K562 (cell line): Measurements from ENCODE around the gene TYR. TPM values are rescaled to one million over a fixed set of nuclear protein-coding genes. Genes with fewer than 3 reads are reported as not detected.

ENCODE experiments used
- ATAC-seq: fragments of 200-7000 bp; cut with Tn5 transposase; 3 replicates; pipeline ENCODE4 v1.9.1; 2020; ENCODE audit warnings: moderate library complexity
- BruUV-seq: library from RNA; stranded (reverse); fragments of 400-500 nt; replicated peaks from 2 replicates; lab custom pipeline; 2021; lab: Mats Ljungman, UMichigan
- CTCF ChIA-PET: fragments of 300-600 bp; formaldehyde crosslinking; extraction: SDS; loops from one replicate; lab custom pipeline; 2021; ENCODE audit warnings: low intra/inter-chr PET ratio; lab: Yijun Ruan, JAX
- POLR2A ChIA-PET: fragments of 300-600, 350-650 bp; sonication (Branson Sonifier 250); formaldehyde crosslinking; extraction: SDS; loops from one replicate; lab custom pipeline; 2021; ENCODE audit warnings: antibody characterized with exemption, inconsistent platforms; lab: Yijun Ruan, JAX
- DNase-seq, 4 experiments: peaks; one replicate each; pipeline versions ENCODE4 v3.0.0 to v3.0.0-alpha.2; 2011 to 2018; ENCODE audit warnings: low spot score in 3 of 4, mixed read lengths in 3 of 4; ENCODE audit errors: extremely low read depth in 1 of 4
- FAIRE-seq: peaks from 2 replicates; lab custom pipeline; 2011; peaks lifted over from hg19 to GRCh38; lab: Jason Lieb, UNC
- H2AFZ ChIP-seq: 2 replicates; pipeline ENCODE4 v1.6.0; 2011; ENCODE audit warnings: low read depth, low read length, control low read depth, inconsistent platforms
- H3K27ac ChIP-seq: fragments of 200-600 bp; 3 replicates; pipeline ENCODE4 v1.8.0; 2011; ENCODE audit warnings: low read depth, mild to moderate bottlenecking, control low read depth, inconsistent platforms, low read length, moderate library complexity, mixed read lengths; ENCODE audit errors: extremely low read depth
- H3K27me3 ChIP-seq, 2 experiments: fragments of 300-600 bp in 1 of 2; 2 replicates in 1 of 2; 3 replicates in 1 of 2; pipeline versions ENCODE4 v1.6.0 to v1.8.0; 2011; ENCODE audit warnings: inconsistent platforms in 2 of 2, low read length in 2 of 2, mild to moderate bottlenecking in 1 of 2, mixed read lengths in 1 of 2, moderate library complexity in 1 of 2; ENCODE audit not compliant: control insufficient read depth in 2 of 2, insufficient read depth in 2 of 2
- H3K36me3 ChIP-seq: fragments of 300-600 bp; 3 replicates; pipeline ENCODE4 v1.8.0; 2011; ENCODE audit warnings: mild to moderate bottlenecking, low read length, inconsistent platforms; ENCODE audit not compliant: control insufficient read depth, insufficient read depth
- H3K4me1 ChIP-seq, 2 experiments: fragments of 200-600 bp in 1 of 2; replicated peaks in 1 of 2; 2 replicates in 1 of 2; 3 replicates in 1 of 2; pipeline versions ENCODE4 v1.5.1 to v1.8.0; 2011; ENCODE audit warnings: inconsistent platforms in 2 of 2, low read length in 2 of 2, mild to moderate bottlenecking in 1 of 2, mixed read lengths in 1 of 2, moderate library complexity in 1 of 2; ENCODE audit not compliant: control insufficient read depth in 2 of 2, insufficient read depth in 2 of 2
- H3K4me2 ChIP-seq: 2 replicates; pipeline ENCODE4 v1.6.1; 2011; ENCODE audit warnings: low read length, control low read depth, inconsistent platforms, mixed read lengths; ENCODE audit not compliant: insufficient read depth
- H3K4me3 ChIP-seq: fragments of 200-600 bp; sonication (generic), shearing (Covaris generic); 2 replicates; pipeline ENCODE4 v1.5.1; 2016; ENCODE audit warnings: control low read depth, inconsistent platforms
- H3K79me2 ChIP-seq: fragments of 200-600 bp; 3 replicates; pipeline ENCODE4 v1.8.0; 2011; ENCODE audit warnings: low read length, inconsistent platforms; ENCODE audit not compliant: control insufficient read depth, insufficient read depth
- H3K9ac ChIP-seq, 2 experiments: 2 replicates each; pipeline versions ENCODE4 v1.6.0 to v1.6.1; 2011; ENCODE audit warnings: low read depth in 2 of 2, low read length in 2 of 2, control low read depth in 1 of 2, inconsistent platforms in 1 of 2, mild to moderate bottlenecking in 1 of 2, mixed read lengths in 1 of 2; ENCODE audit not compliant: insufficient read depth in 1 of 2
- H3K9me1 ChIP-seq: one replicate; pipeline ENCODE4 v1.6.0; 2011; ENCODE audit warnings: inconsistent platforms, mild to moderate bottlenecking, low read length, moderate library complexity; ENCODE audit not compliant: control insufficient read depth, insufficient read depth
- H3K9me3 ChIP-seq: replicated peaks from 2 replicates; pipeline ENCODE4 v1.5.1; 2011; ENCODE audit warnings: low read depth, low read length, inconsistent platforms; ENCODE audit not compliant: control insufficient read depth, insufficient read depth
- H4K20me1 ChIP-seq: replicated peaks from 2 replicates; pipeline ENCODE4 v1.6.1; 2011; ENCODE audit warnings: low read length, inconsistent platforms, mixed read lengths; ENCODE audit not compliant: control insufficient read depth, insufficient read depth
- CBX3 ChIP-seq, 2 experiments: IDR thresholded peaks; 1 replicate in 1 of 2; 2 replicates in 1 of 2; pipeline ENCODE4 v1.6.1; 2012; ENCODE audit warnings: inconsistent platforms in 2 of 2, low read length in 2 of 2, borderline replicate concordance in 1 of 2, control low read depth in 1 of 2
- FOXP1 ChIP-seq: sonication (generic); formaldehyde crosslinking; IDR thresholded peaks from 2 replicates; pipeline ENCODE4 v1.8.0; 2022; ENCODE audit warnings: mild to moderate bottlenecking, missing genetic modification reagents
- JUN ChIP-seq, 2 experiments: sonication (generic) in 1 of 2; formaldehyde crosslinking in 1 of 2; IDR thresholded peaks; 2 replicates each; pipeline versions ENCODE4 v1.6.1 to v1.8.0; 2012 to 2022; ENCODE audit warnings: borderline replicate concordance in 2 of 2, mild to moderate bottlenecking in 2 of 2, improper control_type of control experiment in 1 of 2, low read depth in 1 of 2, low read length in 1 of 2, missing genetic modification reagents in 1 of 2
- PHB2 ChIP-seq: fragments of 450-650 bp; IDR thresholded peaks from 2 replicates; pipeline ENCODE4 v1.6.1; 2017; ENCODE audit warnings: low read depth
- SMARCA5 ChIP-seq: fragments of 450-650 bp; IDR thresholded peaks from 2 replicates; pipeline ENCODE4 v1.6.1; 2016
- STAT6 ChIP-seq: sonication (generic); formaldehyde crosslinking; IDR thresholded peaks from 2 replicates; pipeline ENCODE4 v1.8.1; 2023; ENCODE audit warnings: mild to moderate bottlenecking, missing genetic modification reagents
- TFAP4 ChIP-seq: sonication (generic); formaldehyde crosslinking; IDR thresholded peaks from 2 replicates; pipeline ENCODE4 v1.8.0; 2022; ENCODE audit warnings: missing genetic modification reagents, mild to moderate bottlenecking, moderate library complexity, borderline replicate concordance
- U2AF1 ChIP-seq: fragments of 200-400 bp; formaldehyde crosslinking; optimal IDR thresholded peaks from 2 replicates; pipeline ENCODE3; 2017; ENCODE audit warnings: mild to moderate bottlenecking, low read depth, low read length, moderate library complexity
- ZNF695 ChIP-seq: fragments of 450-650 bp; formaldehyde crosslinking; IDR thresholded peaks from 2 replicates; pipeline ENCODE4 v1.4.0; 2020; ENCODE audit warnings: mild to moderate bottlenecking, moderate library complexity
- WGBS: fragments of 100-300 bp; shearing (Covaris generic); methylation state at CpG from one replicate; pipeline ENCODE4 v1.1.6; 2016; ENCODE audit warnings: low coverage, mixed read lengths; ENCODE audit not compliant: insufficient coverage; ENCODE audit errors: missing lambda C conversion rate; 5-methylcytosine and 5-hydroxymethylcytosine counted together
- in situ Hi-C: fragments of 300-500 bp; cut with MboI; formaldehyde crosslinking; loops from 4 replicates; pipeline ENCODE4 v1.15.0; 2018; ENCODE audit warnings: inconsistent platforms, mixed read lengths
- intact Hi-C: fragments of 100-400 bp; cut with micrococcal nuclease; formaldehyde crosslinking; loops from 2 replicates; pipeline ENCODE4 v1.14.2; 2022
- polyA plus RNA-seq, 8 experiments: library from polyadenylated mRNA; depleted of rRNA in 4 of 8; stranded (reverse) in 5 of 8; unstranded in 3 of 8; fragments of >200 nt; fragmentation: Nextera tagmentation in 2 of 8; fragmentation: Illumina TruSeq in 1 of 8; extraction: Ambion mirVana in 2 of 8; extraction: Trizol in 1 of 8; gene quantifications; 2 replicates each; pipeline versions ENCODE4 v1.2.1 to v1.2.3, GENCODE V29; 2011 to 2014; ENCODE audit warnings: inconsistent platforms in 1 of 8, missing spikeins in 1 of 8
- total RNA-seq, 7 experiments: library from RNA; depleted of rRNA in 6 of 7; stranded (reverse); fragments of >200 nt in 6 of 7; fragmentation: Illumina TruSeq in 2 of 7; extraction: Trizol in 2 of 7; gene quantifications; 2 replicates each; pipeline versions ENCODE4 v1.2.1 to v1.2.3, GENCODE V29; 2011 to 2021; ENCODE audit warnings: low replicate concordance in 1 of 7
- TF ChIP-seq, protein P1 (sequence below): sonication (generic); formaldehyde crosslinking; IDR thresholded peaks from 2 replicates; pipeline ENCODE4 v1.4.0; 2020; ENCODE audit warnings: mild to moderate bottlenecking, missing genetic modification reagents
- TF ChIP-seq, protein P2 (sequence below), 3 experiments: fragments of 200-800 bp in 1 of 3; fragments of 250-450 bp in 1 of 3; fragments of 450-650 bp in 1 of 3; sonication (Bioruptor Pico) in 1 of 3; sonication (Bioruptor generic) in 1 of 3; formaldehyde crosslinking in 1 of 3; IDR thresholded peaks; 2 replicates each; pipeline versions ENCODE4 v1.6.1 to v1.8.0; 2016 to 2022; ENCODE audit warnings: mild to moderate bottlenecking in 2 of 3, missing genetic modification characterization in 2 of 3, missing compliant biosample characterization in 1 of 3, moderate library complexity in 1 of 3

Gene TYR
- total and polyA plus RNA-seq, 9 of the 15 experiments (the other 6 are each of a cell fraction or from before 2014, with no cell fraction given), result not detected

GRCh38 chr11:89189776-89190175 is 12.1 kb downstream of the TYR start:
- H3K27me3 ChIP-seq, result no peaks in the 10 kb centered on the region
- H4K20me1 ChIP-seq, result no peaks in the 10 kb centered on the region
- no peak overlapping the region for H3K4me3 ChIP-seq
- in situ Hi-C loops (no loop called here), intact Hi-C loops (no loop called here)
- no peak overlapping the region for H2AFZ ChIP-seq
- H3K4me1 ChIP-seq, result no peaks in the 10 kb centered on the region
- CTCF ChIA-PET, result no interaction called here
- no peak overlapping the region for H3K4me2 ChIP-seq
- BruUV-seq, result no TSS peak
- H3K36me3 ChIP-seq, result no peaks in the 10 kb centered on the region
- DNase-seq, result no peak
- ATAC-seq, result no peak
- no peaks in the 10 kb centered on the region; the same call in none of the 2 replicates for H3K9me3 ChIP-seq
- WGBS, result 0% methylated on average over 2 of the region's 2 CpGs
- no peaks in the 10 kb centered on the region for H3K9me1 ChIP-seq
- no peak for TF ChIP-seq TFAP4
- no peak for TF ChIP-seq SMARCA5
- no peak for TF ChIP-seq CBX3 (IDR thresholded peaks at IDR 0.05; ENCODE audit: borderline replicate concordance in 1 of 2, low read length in 2 of 2)
- TF ChIP-seq JUN (IDR thresholded peaks at IDR 0.05; ENCODE audit: borderline replicate concordance, low read depth, low read length), result no peak
- TF ChIP-seq JUN (CRISPR knock-in tag; IDR thresholded peaks at IDR 0.05; ENCODE audit: borderline replicate concordance), result no peak
- TF ChIP-seq STAT6 (CRISPR knock-in tag), result no peak
- TF ChIP-seq PHB2, result no peak
- TF ChIP-seq, protein P1, sequence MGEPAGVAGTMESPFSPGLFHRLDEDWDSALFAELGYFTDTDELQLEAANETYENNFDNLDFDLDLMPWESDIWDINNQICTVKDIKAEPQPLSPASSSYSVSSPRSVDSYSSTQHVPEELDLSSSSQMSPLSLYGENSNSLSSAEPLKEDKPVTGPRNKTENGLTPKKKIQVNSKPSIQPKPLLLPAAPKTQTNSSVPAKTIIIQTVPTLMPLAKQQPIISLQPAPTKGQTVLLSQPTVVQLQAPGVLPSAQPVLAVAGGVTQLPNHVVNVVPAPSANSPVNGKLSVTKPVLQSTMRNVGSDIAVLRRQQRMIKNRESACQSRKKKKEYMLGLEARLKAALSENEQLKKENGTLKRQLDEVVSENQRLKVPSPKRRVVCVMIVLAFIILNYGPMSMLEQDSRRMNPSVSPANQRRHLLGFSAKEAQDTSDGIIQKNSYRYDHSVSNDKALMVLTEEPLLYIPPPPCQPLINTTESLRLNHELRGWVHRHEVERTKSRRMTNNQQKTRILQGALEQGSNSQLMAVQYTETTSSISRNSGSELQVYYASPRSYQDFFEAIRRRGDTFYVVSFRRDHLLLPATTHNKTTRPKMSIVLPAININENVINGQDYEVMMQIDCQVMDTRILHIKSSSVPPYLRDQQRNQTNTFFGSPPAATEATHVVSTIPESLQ (CRISPR knock-in tag), result no peak
- TF ChIP-seq, protein P2, sequence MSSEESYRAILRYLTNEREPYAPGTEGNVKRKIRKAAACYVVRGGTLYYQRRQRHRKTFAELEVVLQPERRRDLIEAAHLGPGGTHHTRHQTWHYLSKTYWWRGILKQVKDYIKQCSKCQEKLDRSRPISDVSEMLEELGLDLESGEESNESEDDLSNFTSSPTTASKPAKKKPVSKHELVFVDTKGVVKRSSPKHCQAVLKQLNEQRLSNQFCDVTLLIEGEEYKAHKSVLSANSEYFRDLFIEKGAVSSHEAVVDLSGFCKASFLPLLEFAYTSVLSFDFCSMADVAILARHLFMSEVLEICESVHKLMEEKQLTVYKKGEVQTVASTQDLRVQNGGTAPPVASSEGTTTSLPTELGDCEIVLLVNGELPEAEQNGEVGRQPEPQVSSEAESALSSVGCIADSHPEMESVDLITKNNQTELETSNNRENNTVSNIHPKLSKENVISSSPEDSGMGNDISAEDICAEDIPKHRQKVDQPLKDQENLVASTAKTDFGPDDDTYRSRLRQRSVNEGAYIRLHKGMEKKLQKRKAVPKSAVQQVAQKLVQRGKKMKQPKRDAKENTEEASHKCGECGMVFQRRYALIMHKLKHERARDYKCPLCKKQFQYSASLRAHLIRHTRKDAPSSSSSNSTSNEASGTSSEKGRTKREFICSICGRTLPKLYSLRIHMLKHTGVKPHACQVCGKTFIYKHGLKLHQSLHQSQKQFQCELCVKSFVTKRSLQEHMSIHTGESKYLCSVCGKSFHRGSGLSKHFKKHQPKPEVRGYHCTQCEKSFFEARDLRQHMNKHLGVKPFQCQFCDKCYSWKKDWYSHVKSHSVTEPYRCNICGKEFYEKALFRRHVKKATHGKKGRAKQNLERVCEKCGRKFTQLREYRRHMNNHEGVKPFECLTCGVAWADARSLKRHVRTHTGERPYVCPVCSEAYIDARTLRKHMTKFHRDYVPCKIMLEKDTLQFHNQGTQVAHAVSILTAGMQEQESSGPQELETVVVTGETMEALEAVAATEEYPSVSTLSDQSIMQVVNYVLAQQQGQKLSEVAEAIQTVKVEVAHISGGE (CRISPR knock-in tag; IDR thresholded peaks at IDR 0.05), result no peak
- no peak for TF ChIP-seq FOXP1 (CRISPR knock-in tag)
- TF ChIP-seq U2AF1, result no peak
- TF ChIP-seq ZNF695 (CRISPR knock-in tag), result no peak
- TF ChIP-seq, all 486 proteins: peak for 0
- Histone ChIP-seq H3K79me2 (no peaks in the 10 kb centered on the region), H3K27ac (no peak overlapping the region), H3K9ac (no peak overlapping the region)
- FAIRE-seq, result no peak
- POLR2A ChIA-PET, result no interaction called here
